ENCODE data around the gene FBXO41.

Gene FBXO41

DNA sequence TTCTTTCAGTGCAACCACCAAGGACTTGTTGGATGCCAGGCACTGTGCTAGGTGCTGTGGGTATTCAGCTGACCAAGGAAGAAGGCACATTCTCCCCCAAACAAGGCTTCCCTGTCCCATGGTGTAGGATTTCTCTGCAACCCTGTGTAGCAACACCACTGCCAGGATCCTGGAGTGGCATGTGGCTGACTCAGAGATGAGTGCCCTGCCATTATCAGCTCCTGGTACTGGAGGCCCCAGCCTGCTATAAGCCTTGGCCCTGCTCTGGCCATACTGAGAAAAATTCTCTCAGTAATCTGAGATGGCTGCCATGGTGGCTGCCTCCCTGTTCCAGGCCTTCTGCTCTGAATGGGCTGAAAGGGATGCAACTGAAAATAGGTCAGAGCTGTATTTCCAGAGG, 66.0 kb downstream of the FBXO41 start:
- in situ Hi-C loops (cut with HindIII; ENCODE audit: low sequenced_read_pairs): no loop called here

DNA sequence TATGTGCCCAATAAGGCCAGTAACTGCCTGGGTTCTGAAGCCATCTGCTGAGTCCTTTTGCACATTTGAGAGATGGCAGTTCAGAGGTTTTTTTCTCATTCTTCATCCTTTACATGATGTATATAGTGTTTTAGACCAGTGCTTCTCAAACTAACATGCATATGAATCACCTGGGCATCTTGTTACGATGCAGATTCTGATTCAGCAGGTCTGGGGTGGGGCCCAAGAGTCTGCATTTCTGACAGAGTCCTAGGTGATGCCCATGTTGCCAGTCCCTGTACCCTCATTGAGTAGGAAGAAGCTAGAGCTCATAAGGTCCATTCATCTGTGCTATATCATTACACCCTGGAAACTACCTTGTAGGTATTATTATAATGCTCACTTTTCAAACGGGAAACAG, 66.5 kb downstream of the FBXO41 start:
- in situ Hi-C loops (cut with HindIII; ENCODE audit: low sequenced_read_pairs): no loop called here

DNA sequence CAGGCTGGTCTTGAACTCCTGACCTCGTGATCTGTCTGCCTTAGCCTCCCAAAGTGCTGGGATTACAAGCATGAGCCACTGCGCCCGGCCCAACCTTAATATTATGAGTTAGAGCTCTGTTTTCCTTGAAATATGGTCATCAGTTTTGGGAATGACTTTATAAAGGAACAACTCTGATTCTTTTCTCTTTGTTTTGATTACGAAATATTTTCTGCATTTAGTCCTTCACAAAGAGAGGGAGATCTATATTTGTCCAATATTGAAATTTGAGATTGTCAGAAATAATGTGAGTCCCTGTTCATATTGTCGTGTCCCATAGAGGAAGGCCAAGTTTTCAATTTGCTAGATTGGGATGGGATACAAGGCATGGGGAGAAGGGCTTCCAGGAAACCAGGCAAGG, 67.1 kb downstream of the FBXO41 start:
- in situ Hi-C loops (cut with HindIII; ENCODE audit: low sequenced_read_pairs): no loop called here

DNA sequence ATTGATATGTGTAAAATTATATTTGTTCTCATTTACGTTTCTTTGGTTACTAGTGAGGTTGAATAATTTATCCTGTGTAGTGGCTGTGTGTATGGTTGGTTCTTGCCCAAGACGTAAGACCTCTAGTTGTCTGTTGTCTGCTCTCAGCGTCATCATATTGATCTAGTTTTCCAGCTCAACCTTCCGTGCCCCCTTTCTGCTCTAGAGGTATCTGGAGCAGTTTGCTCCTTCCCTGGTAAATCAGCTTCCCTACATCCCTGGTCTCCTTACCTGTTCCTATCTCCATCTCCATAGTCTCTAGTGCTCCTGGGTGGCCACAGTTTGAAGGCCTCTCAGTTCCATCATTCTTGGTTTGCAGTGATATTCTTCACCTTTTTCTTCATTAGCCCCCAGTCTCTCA, 69.0 kb downstream of the FBXO41 start:
- in situ Hi-C loops (cut with HindIII; ENCODE audit: low sequenced_read_pairs): no loop called here

DNA sequence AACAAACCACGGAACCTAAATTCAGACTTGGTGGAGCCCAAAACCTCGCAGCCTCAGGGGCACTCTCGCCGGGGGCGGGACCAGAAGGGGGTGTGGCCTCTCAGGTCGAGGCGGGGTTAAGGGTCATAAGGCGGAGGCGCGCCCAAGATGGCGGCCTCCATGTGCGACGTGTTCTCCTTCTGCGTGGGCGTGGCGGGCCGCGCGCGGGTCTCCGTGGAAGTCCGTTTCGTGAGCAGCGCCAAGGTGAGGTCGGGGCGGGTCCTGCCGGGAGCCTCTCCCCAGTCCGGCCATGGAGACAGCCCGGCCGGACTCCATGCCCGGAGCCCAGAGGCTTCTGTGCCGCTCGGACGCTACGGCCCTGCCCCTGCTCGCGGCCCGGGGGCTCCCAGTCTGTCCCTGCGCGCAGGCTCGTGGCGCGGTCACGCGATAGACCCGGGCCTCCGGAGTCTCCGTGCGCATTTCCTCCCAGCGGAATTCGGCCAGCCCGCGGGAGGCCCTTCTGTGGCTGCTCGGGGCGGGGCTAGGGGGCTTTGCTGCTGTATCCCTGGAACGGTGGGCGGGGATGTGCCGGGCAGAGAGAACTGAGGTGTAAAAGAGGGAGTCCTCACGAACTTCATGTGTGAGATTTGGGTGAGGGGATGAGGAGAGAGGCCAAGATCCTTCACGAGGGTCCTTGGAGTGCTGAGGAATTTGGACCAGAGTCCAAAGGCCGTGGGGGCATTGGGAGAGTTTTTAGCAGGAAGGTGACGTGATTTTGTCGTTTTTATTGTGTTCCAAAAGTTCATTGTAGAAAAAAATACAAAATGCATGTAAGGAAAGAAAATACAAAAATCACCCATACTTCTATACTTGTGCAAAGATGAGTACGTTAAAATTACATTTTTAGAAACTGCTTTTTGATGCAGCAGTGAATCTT, 69.9 kb downstream of the FBXO41 start, which contains the start of gene SMYD5:
Gene SMYD5, plus strand, starts transcription at position 126 of the 916 bp plus-strand sequence. Its CDS starts 22 bp downstream, at position 148.
- in situ Hi-C loops (cut with HindIII; ENCODE audit: low sequenced_read_pairs): no loop called here

- in situ Hi-C loops (cut with HindIII; ENCODE audit: low sequenced_read_pairs): no loop called here
Observed at GRCh38 chr2:73212448-73213176, 71.7 kb downstream of the FBXO41 start.

DNA sequence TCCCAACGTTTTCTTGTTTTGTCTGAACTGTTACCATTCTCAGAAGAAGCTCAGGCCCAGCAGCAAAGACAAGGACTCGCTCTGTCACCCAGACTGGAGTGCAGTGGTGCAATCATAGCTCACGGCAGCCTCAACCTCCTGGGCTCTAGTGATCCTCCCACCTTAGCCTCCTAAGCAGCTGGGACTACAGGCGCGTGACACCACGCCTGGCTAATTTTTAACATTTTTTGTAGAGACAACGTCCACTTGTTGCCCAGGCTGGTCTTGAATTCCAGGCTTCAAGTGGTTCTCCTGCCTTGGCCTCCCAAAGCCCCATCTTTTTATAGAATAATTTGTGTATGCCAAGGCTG, 72.2 kb downstream of the FBXO41 start:
- in situ Hi-C loops (cut with HindIII; ENCODE audit: low sequenced_read_pairs): no loop called here

GRCh38 chr2:73210696-73211095, 73.6 kb downstream of the FBXO41 start:
- in situ Hi-C loops (cut with HindIII; ENCODE audit: low sequenced_read_pairs): no loop called here

- in situ Hi-C loops (cut with HindIII; ENCODE audit: low sequenced_read_pairs): no loop called here
Observed at GRCh38 chr2:73210019-73210418, 74.3 kb downstream of the FBXO41 start.

DNA sequence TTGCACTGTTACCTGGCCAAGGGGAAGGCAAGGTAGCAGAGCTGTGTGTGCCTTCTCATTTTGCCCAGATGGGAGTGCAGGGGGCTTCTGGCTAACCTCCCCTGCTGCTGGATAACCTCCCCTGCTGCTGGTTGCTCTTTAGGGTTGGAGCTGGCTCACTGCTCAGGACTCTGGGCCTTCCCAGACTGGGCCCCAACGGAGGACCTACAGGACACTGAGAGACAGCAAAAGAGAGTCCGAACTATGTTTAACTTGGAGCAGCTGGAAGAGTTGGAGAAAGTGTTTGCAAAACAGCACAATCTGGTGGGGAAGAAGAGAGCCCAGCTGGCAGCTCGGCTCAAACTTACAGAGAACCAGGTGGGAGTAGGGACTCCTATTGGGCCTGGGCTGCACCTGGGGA, 76.0 kb downstream of the FBXO41 start:
- in situ Hi-C loops (cut with HindIII; ENCODE audit: low sequenced_read_pairs): no loop called here

DNA sequence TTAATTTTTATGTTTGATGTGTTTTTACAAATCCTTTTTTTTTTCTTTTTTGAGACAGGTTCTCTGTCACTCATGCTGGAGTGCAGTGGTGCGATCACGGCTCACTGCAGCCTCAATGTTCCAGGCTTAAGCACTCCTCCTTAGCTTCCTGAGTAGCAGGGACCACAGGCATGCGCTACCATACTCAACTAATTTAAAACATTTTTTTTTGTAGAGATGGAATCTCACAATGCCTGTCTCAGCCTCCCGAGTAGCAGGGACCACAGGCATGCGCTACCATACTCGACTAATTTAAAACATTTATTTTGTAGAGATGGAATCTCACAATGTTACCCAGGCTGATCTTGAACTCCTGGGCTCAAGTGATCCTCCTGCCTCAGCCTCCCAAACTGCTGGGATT, 78.7 kb downstream of the FBXO41 start:
- in situ Hi-C loops (cut with HindIII; ENCODE audit: low sequenced_read_pairs): no loop called here
